Endothelial cell (in vitro differentiated cells): Measurements from ENCODE around the gene LSR. TPM values are rescaled to one million over a fixed set of nuclear protein-coding genes. Genes with fewer than 3 reads are reported as not detected.

Experiments used
- DNase-seq: peaks from one replicate; pipeline ENCODE4 v3.0.0; 2021; ENCODE audit warnings: low spot score
- H3K27ac Mint-ChIP-seq: one replicate; pipeline ENCODE4 v1.8.0; 2021; ENCODE audit warnings: mixed read lengths, inconsistent platforms; ENCODE audit not compliant: unreplicated experiment
- H3K27me3 Mint-ChIP-seq: one replicate; pipeline ENCODE4 v1.8.0; 2021; ENCODE audit warnings: mild to moderate bottlenecking, moderate library complexity, mixed read lengths, inconsistent platforms; ENCODE audit not compliant: unreplicated experiment
- H3K36me3 Mint-ChIP-seq: one replicate; pipeline ENCODE4 v1.8.0; 2021; ENCODE audit warnings: mild to moderate bottlenecking, low read depth, mixed read lengths, inconsistent platforms; ENCODE audit not compliant: unreplicated experiment
- H3K4me1 Mint-ChIP-seq: one replicate; pipeline ENCODE4 v1.8.0; 2021; ENCODE audit warnings: mild to moderate bottlenecking, mixed read lengths, inconsistent platforms; ENCODE audit not compliant: unreplicated experiment
- H3K4me3 Mint-ChIP-seq: one replicate; pipeline ENCODE4 v1.8.0; 2021; ENCODE audit warnings: mild to moderate bottlenecking, mixed read lengths, inconsistent platforms; ENCODE audit not compliant: unreplicated experiment
- H3K9me3 Mint-ChIP-seq: one replicate; pipeline ENCODE4 v1.8.0; 2021; ENCODE audit warnings: mixed read lengths, inconsistent platforms; ENCODE audit not compliant: unreplicated experiment
- total RNA-seq: library from RNA; stranded (reverse); fragmentation: NEBNext Ultra II Directional; extraction: Animal tissue kit (Norgen Biotek cat#: 25700); gene quantifications from one replicate; pipeline ENCODE4 v1.2.1, GENCODE V29; 2021; ENCODE audit not compliant: unreplicated experiment
- TF ChIP-seq, protein P1 (sequence below): fragments of 200-600 bp; sonication (generic); IDR thresholded peaks from one replicate; pipeline ENCODE4 v1.5.0; 2021; ENCODE audit warnings: antibody characterized with exemption; ENCODE audit not compliant: unreplicated experiment

LSR gene
- total RNA-seq, 1 donor from 2014 or later = 35.9 TPM

GRCh38 chr19:35316560-35316959, 67.8 kb downstream of the LSR start:
- no peak overlapping the region for H3K27ac Mint-ChIP-seq
- H3K36me3 Mint-ChIP-seq = no peaks in the 10 kb centered on the region
- H3K4me3 Mint-ChIP-seq = no peak overlapping the region
- H3K27me3 Mint-ChIP-seq = peaks cover 4% of the 10 kb centered on the region
- no peaks in the 10 kb centered on the region for H3K9me3 Mint-ChIP-seq
- DNase-seq = no peak
- TF ChIP-seq, protein P1, sequence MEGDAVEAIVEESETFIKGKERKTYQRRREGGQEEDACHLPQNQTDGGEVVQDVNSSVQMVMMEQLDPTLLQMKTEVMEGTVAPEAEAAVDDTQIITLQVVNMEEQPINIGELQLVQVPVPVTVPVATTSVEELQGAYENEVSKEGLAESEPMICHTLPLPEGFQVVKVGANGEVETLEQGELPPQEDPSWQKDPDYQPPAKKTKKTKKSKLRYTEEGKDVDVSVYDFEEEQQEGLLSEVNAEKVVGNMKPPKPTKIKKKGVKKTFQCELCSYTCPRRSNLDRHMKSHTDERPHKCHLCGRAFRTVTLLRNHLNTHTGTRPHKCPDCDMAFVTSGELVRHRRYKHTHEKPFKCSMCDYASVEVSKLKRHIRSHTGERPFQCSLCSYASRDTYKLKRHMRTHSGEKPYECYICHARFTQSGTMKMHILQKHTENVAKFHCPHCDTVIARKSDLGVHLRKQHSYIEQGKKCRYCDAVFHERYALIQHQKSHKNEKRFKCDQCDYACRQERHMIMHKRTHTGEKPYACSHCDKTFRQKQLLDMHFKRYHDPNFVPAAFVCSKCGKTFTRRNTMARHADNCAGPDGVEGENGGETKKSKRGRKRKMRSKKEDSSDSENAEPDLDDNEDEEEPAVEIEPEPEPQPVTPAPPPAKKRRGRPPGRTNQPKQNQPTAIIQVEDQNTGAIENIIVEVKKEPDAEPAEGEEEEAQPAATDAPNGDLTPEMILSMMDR = no peak
- H3K4me1 Mint-ChIP-seq = peaks cover 7% of the 10 kb centered on the region

Other genes starting within 250 kb of the LSR start
- 156 TPM for gene GRAMD1A, start 248.7 kb upstream of the LSR start, total RNA-seq
- 0.62 TPM for gene SCN1B, start 218.5 kb upstream of the LSR start, total RNA-seq
- gene HPN, start 207.3 kb upstream of the LSR start, total RNA-seq = 1.3 TPM
- gene FXYD3, start 133.2 kb upstream of the LSR start, total RNA-seq = not detected
- 0.10 TPM for gene LGI4, start 113.9 kb upstream of the LSR start, total RNA-seq
- not detected for gene FXYD1, start 110.2 kb upstream of the LSR start, total RNA-seq
- gene FXYD7, start 105.7 kb upstream of the LSR start, total RNA-seq = 0.67 TPM
- gene FXYD5, start 94.3 kb upstream of the LSR start, total RNA-seq = 78.7 TPM
- not detected for gene FAM187B, start 20.3 kb upstream of the LSR start, total RNA-seq
- 92.2 TPM for gene USF2, start 20.0 kb downstream of the LSR start, total RNA-seq
- gene HAMP, start 33.5 kb downstream of the LSR start, total RNA-seq = 0.74 TPM
- gene MAG, start 43.2 kb downstream of the LSR start, total RNA-seq = not detected
- not detected for gene CD22, start 80.2 kb downstream of the LSR start, total RNA-seq
- gene FFAR1, start 98.9 kb downstream of the LSR start, total RNA-seq = not detected
- gene FFAR3, start 109.5 kb downstream of the LSR start, total RNA-seq = not detected
- gene GPR42, start 122.1 kb downstream of the LSR start, total RNA-seq = not detected
- 0.46 TPM for gene FFAR2, start 199.3 kb downstream of the LSR start, total RNA-seq
- gene KRTDAP, start 241.5 kb downstream of the LSR start, total RNA-seq = not detected